ENCODE data around the gene APH1B.

DNA sequence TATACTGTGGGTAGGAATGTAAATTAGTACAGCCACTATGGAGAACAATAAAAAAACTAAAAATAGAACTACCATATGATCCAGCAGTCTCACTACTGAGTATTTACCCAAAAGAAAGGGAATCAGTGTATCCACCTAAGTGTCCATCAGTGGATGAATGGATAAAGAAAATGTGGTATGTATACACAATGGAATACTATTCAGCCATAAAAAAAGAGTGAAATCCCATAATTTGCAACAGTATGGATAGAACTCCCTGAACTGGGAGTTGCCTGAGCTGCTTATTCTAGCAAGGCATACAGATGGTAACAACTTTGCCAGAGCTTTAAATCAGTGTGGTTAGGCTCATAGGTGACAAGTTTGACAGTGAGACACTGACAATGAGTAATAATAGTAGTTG lies 16.1 kb upstream of the APH1B start:
- no peak for TF ChIP-seq CTCF (IDR thresholded peaks at IDR 0.05)
- TF ChIP-seq TCF7L2 (IDR thresholded peaks at IDR 0.05; ENCODE audit: low read depth, low read length): no peak

Measured in Panc1 (cell line).